ENCODE data around the gene TOMM20. TPM values are rescaled to one million over a fixed set of nuclear protein-coding genes. Genes with fewer than 3 reads are reported as not detected.

TOMM20 gene
- total and polyA plus RNA-seq, 9 of the 15 experiments (the other 6 are each of a cell fraction or from before 2014, with no cell fraction given), result 70.6 to 334 (median 159) TPM

DNA sequence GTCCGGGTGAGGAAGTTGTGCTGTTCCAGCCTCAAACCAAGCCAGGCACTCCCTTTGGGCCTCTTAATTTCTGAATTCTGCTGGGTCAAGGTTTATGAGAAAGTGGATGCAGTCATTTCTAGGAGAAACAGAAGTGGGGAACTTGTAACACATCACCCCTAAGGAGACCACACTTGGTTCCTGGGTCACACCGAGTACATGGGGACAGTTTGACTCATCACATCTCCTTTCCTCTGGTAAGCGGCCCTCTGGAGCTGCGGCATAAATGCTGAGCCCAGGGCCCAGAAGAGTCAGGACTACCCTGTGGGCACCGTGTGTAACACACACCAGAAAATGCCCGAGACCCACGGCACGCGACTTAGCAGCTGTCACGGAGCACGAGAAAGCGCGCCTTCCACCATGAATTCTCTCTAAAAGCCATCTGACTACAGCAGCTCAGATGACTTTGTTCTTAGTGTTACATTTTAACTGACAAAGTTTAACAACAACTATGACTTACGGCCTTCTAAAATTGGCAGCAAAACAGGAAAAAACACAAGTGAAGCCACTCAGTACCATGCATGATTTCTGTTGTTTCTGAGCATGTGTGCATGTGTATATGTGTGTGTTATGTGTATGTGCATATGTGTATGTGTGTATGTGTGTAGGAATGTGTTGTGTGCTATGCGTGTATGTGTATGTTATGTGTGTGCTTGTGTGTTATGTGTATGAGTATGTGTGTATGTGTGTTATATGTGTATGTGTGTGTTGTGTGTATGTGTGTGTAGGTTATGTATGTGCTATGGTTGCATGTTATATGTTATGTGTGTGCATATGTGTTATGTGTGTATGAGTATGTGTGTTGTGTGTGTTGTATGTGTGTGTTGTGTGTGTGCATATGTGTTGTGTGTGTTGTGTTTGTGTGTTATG is 50.8 kb downstream of the TOMM20 start (continued):
- TF ChIP-seq, protein P1, sequence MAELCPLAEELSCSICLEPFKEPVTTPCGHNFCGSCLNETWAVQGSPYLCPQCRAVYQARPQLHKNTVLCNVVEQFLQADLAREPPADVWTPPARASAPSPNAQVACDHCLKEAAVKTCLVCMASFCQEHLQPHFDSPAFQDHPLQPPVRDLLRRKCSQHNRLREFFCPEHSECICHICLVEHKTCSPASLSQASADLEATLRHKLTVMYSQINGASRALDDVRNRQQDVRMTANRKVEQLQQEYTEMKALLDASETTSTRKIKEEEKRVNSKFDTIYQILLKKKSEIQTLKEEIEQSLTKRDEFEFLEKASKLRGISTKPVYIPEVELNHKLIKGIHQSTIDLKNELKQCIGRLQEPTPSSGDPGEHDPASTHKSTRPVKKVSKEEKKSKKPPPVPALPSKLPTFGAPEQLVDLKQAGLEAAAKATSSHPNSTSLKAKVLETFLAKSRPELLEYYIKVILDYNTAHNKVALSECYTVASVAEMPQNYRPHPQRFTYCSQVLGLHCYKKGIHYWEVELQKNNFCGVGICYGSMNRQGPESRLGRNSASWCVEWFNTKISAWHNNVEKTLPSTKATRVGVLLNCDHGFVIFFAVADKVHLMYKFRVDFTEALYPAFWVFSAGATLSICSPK (IDR thresholded peaks at IDR 0.05; ENCODE audit: borderline replicate concordance), result no peak
- TF ChIP-seq ZKSCAN8 (CRISPR knock-in tag; IDR thresholded peaks at IDR 0.05) (no peak), HSF4 (CRISPR knock-in tag; IDR thresholded peaks at IDR 0.05; ENCODE audit: borderline replicate concordance) (no peak), PHF20 (IDR thresholded peaks at IDR 0.05; ENCODE audit: partially characterized antibody) (peak; percentile 98), C11orf30 (IDR thresholded peaks at IDR 0.05; ENCODE audit: low read depth) (0 out of 2 replicates have a peak, but pooled peaks have one; percentile 23), IRF9 (tag; IDR thresholded peaks at IDR 0.05) (no peak), EZH2 (IDR thresholded peaks at IDR 0.05; ENCODE audit: borderline replicate concordance, low read depth, low read length) (no peak), ZNF41 (CRISPR knock-in tag; conservative IDR thresholded peaks at IDR 0.05) (no peak), RBM17 (IDR thresholded peaks at IDR 0.05; ENCODE audit: borderline replicate concordance, low read depth, low read length) (no peak), MTA3 (IDR thresholded peaks at IDR 0.05; ENCODE audit: borderline replicate concordance) (no peak), RFX5 (IDR thresholded peaks at IDR 0.05; ENCODE audit: low read depth, low read length) (no peak), SPI1 (IDR thresholded peaks at IDR 0.05; ENCODE audit: borderline replicate concordance, low read depth, low read length) (no peak), ILF3 (IDR thresholded peaks at IDR 0.05; ENCODE audit: borderline replicate concordance) (no peak), TSHZ1 (CRISPR knock-in tag; IDR thresholded peaks at IDR 0.05) (no peak), ZNF507 (tag; conservative IDR thresholded peaks at IDR 0.05) (no peak), ZNF740 (CRISPR knock-in tag; IDR thresholded peaks at IDR 0.05) (no peak), ZNF740 (tag; IDR thresholded peaks at IDR 0.05) (no peak), ZNF274 (IDR thresholded peaks at IDR 0.05; ENCODE audit: borderline replicate concordance, low read depth, low read length) (no peak), NFRKB (IDR thresholded peaks at IDR 0.05; ENCODE audit: low read depth) (peak; percentile 96), ZNF324 (CRISPR knock-in tag; IDR thresholded peaks at IDR 0.05) (no peak), RFX7 (CRISPR knock-in tag; IDR thresholded peaks at IDR 0.05) (no peak), SMARCA4 (IDR thresholded peaks at IDR 0.05) (no peak)
